LNCaP clone FGC (cell line): ENCODE results near the gene NIN.

Experiments used
- DNase-seq: peaks from one replicate; pipeline ENCODE4 v3.0.0-alpha.2; 2011; ENCODE audit warnings: low read depth
- H3K4me3 ChIP-seq: 2 replicates; pipeline ENCODE4 v1.5.1; 2011; ENCODE audit warnings: mild to moderate bottlenecking, low read depth, low read length, control low read depth
- CTCF ChIP-seq: IDR thresholded peaks from 2 replicates; pipeline ENCODE4 v1.5.1; 2012; ENCODE audit warnings: mild to moderate bottlenecking; ENCODE audit not compliant: control insufficient read depth, insufficient read depth; ENCODE audit errors: extremely low read depth

NIN gene

GRCh38 chr14:50865391-50866076 lies 34.6 kb upstream of the NIN start:
- no peak for TF ChIP-seq CTCF
- no peak for DNase-seq
- H3K4me3 ChIP-seq: no peak overlapping the region

DNA sequence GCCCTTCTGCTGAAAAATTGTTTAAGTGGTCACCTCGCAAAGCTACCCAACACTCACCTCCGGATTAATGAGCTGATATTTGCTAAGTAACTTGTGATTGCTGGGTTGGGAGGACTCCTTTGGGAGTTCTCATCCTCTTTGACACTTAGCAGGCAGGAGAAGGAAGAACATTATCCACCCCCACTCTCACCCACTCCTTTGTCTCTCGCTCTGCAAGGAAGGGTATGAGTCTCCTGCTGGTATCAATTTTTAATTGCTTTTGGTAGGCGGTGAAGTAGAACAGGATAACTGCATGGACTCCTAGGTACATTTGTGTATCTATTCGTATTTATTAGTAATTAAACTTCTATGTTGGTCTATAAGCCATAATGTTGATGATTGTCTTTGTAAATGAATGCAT lies 34.0 kb upstream of the NIN start:
- TF ChIP-seq CTCF: no peak
- DNase-seq: no peak
- no peak overlapping the region for H3K4me3 ChIP-seq

DNA sequence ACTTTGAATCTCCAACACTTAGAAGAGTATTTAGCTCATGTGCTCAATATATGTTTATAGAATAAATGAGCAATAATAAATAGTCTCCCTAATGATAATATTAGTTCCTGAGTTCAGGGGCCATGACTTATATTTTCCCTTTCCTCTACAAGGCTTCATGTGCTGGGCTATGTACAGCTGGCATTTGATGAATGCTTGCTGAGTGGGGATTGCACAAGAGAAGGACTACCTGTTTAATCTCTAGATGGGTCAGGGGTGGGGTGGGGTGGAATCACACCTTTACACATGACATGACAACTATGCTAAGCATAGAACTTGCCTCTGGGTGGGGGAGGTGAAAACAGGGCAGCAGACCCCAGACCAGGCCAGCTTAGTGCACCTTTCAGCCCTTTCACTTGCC lies 33.3 kb upstream of the NIN start:
- no peak overlapping the region for H3K4me3 ChIP-seq
- no peak for DNase-seq
- no peak for TF ChIP-seq CTCF

GRCh38 chr14:50862036-50862570 lies 31.1 kb upstream of the NIN start:
- no peak for TF ChIP-seq CTCF
- H3K4me3 ChIP-seq: no peak overlapping the region
- DNase-seq: no peak

- TF ChIP-seq CTCF: peak; percentile 72
- peak; percentile 40 for DNase-seq
- H3K4me3 ChIP-seq: peak overlapping the region; percentile 50
Observed at GRCh38 chr14:50860478-50861086, 29.6 kb upstream of the NIN start.

GRCh38 chr14:50859296-50859624 lies 28.3 kb upstream of the NIN start:
- TF ChIP-seq CTCF: no peak
- no peak for DNase-seq
- no peak overlapping the region for H3K4me3 ChIP-seq
